GM10248 (cell line): Measurements from ENCODE around the gene C20orf173.

Source experiments
- CTCF ChIA-PET: fragments of 300-600 bp; sonication (Branson Sonifier 250); formaldehyde crosslinking; extraction: SDS; loops from one replicate; lab custom pipeline; 2021; ENCODE audit warnings: antibody characterized with exemption; lab: Yijun Ruan, JAX
- POLR2A ChIA-PET: fragments of 350-650 bp; sonication (Branson Sonifier 250); formaldehyde crosslinking; extraction: SDS; loops from one replicate; lab custom pipeline; 2020; ENCODE audit warnings: antibody characterized with exemption; lab: Yijun Ruan, JAX
- DNase-seq: peaks from one replicate; pipeline ENCODE4 v3.0.0; 2012; ENCODE audit errors: extremely low spot score
- CTCF ChIP-seq: IDR thresholded peaks from 2 replicates; pipeline ENCODE4 v1.5.1; 2012; ENCODE audit warnings: mild to moderate bottlenecking, low read depth; ENCODE audit errors: extremely low read depth, missing control alignments, control extremely low read depth

Gene C20orf173

GRCh38 chr20:35542990-35543389 lies 13.5 kb upstream of the C20orf173 start:
- ChIA-PET POLR2A (no interaction called here), CTCF (interaction anchor here (1.4 to 2.4 kb wide), 3 partner anchors 9 to 412 kb away, joined by 3 to 9 read pairs (median 4); partner anchors contain the start of gene SCAND1)
- TF ChIP-seq CTCF: no peak

GRCh38 chr20:35541783-35542662 lies 12.6 kb upstream of the C20orf173 start, which contains the start of gene ERGIC3:
Gene ERGIC3, plus strand, starts transcription at chr20:35542078. Its CDS starts 20 bp downstream, at chr20:35542098.
- peak; percentile 97 for DNase-seq
- ChIA-PET POLR2A (interaction anchor here (0.5 kb wide), 1 partner anchor 104 kb away, joined by 3 read pairs; no protein-coding TSS in a partner anchor), CTCF (interaction anchor here (0.8 to 2.4 kb wide), 8 partner anchors 9 to 447 kb away, joined by 3 to 9 read pairs (median 4); partner anchors contain the start of gene SCAND1)
- TF ChIP-seq CTCF: no peak

More at GRCh38 chr20:35542990-35543389, 13.5 kb upstream of the C20orf173 start:
- DNase-seq: no peak

- DNase-seq: no peak
Measured at GRCh38 chr20:35541118-35541782, 11.8 kb upstream of the C20orf173 start.

GRCh38 chr20:35539756-35540212 lies 10.3 kb upstream of the C20orf173 start:
- DNase-seq: peak; percentile 82
- ChIA-PET CTCF (no interaction called here), POLR2A (interaction anchor here (0.5 kb wide), 1 partner anchor 284 kb away, joined by 4 read pairs; no protein-coding TSS in a partner anchor)
- no peak for TF ChIP-seq CTCF

More at GRCh38 chr20:35541118-35541782, 11.8 kb upstream of the C20orf173 start:
- TF ChIP-seq CTCF: no peak
- POLR2A ChIA-PET: no interaction called here
- CTCF ChIA-PET: interaction anchor here (0.8 to 2.4 kb wide), 6 partner anchors 10 to 446 kb away, joined by 3 to 9 read pairs (median 4); partner anchors contain the start of gene SCAND1

- POLR2A ChIA-PET: no interaction called here
- DNase-seq: no peak
- no peak for TF ChIP-seq CTCF
- CTCF ChIA-PET: interaction anchor here (1.4 kb wide), 1 partner anchor 24 kb away, joined by 3 read pairs; no protein-coding TSS in a partner anchor
Measured at GRCh38 chr20:35527122-35527769, 2.2 kb downstream of the C20orf173 start.

- DNase-seq: no peak
- no peak for TF ChIP-seq CTCF
- ChIA-PET CTCF (no interaction called here), POLR2A (no interaction called here)
Measured at GRCh38 chr20:35525639-35526038, 3.8 kb downstream of the C20orf173 start.
